GM21737 (cell line): ENCODE data around the gene MAPKAP1.
A peak's percentile ranks its signal among the peaks of the same experiment; 100 is the strongest.

ENCODE experiments used
- ATAC-seq: cut with Tn5 transposase; IDR thresholded peaks from one replicate; pipeline ENCODE4 v1.9.1; 2021; ENCODE audit warnings: mild to moderate bottlenecking, moderate library complexity; ENCODE audit not compliant: unreplicated experiment

The MAPKAP1 gene

DNA sequence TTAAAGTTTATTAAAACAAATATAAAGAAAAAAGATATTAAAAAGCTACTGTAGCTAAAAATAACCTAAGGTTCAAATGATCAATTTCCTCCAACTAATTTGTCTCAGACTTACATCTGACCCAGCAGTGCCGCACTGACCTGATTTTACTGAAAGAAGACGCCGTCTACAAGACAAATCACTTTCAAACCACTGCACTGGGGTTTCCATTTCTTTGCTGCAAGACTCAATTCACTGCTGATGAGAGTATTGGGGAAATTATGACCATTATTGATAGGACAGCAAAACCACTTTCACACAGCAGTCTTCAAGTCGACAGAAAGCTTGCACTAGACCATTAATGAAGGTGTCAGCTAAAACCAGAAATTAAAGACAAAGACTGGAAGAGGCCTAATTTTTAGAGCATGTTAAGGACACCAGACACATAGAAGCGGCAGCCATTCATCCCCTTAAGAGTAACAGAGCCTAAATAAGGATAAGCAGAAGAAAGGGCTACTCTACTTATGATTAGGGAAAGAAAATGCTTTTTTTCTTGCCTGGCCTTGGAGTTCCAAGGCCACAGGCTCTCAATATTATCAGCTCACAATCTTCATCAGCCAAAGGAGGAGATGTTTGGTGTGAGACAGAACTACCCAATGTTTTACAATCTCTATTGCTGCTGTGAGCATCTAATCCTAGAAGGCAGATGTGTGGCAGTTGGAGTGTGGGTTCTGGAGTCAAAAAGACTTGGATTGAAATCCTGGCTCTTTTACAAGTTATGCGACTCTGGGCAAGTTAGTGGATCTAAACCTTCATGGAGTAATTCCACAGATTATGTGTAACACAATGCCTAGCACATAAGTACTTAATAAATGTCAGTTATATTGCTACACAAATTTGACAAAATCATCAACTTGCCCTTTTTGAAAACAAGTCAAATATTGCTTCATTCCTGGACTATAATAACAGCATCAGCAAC lies 190.7 kb downstream of the MAPKAP1 start:
- ATAC-seq = no peak

DNA sequence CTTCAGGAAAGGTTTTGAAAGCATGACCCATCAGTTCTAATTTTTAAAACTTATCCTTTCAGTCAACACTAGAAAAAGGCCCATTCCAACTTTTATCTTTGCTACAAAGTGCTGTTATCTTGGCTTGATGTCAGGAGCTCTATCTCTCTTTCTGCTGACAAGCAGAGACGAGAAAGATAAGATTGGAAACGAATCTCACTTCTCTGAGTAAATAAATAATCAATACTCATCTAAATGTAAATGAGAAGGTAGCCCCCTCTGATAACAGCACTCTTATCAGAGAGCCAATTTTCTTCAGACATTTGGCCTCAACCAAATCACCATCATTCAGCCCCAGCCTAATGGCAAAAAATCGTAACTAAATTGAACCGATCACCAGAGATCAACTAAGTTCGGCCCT lies 191.7 kb downstream of the MAPKAP1 start:
- no peak for ATAC-seq

DNA sequence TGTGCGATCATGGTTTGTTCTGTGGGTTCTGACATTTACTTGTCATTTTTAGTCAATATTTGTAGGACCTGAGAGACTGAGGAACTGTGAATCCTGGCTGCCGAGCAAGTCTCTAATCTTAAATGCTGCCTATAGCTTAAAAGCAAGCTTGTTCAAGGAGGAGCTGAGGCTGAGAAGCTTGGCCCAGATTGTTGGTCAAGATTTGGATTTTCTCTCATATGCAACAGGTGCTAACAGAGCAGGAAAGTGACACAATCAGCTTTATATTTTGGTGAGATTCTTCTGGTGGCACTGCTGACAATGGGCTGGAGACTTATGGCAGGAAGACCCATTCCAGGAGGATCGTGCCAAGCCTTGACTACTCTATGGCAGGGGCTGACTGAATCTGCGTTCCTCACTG lies 192.5 kb downstream of the MAPKAP1 start:
- ATAC-seq = no peak

DNA sequence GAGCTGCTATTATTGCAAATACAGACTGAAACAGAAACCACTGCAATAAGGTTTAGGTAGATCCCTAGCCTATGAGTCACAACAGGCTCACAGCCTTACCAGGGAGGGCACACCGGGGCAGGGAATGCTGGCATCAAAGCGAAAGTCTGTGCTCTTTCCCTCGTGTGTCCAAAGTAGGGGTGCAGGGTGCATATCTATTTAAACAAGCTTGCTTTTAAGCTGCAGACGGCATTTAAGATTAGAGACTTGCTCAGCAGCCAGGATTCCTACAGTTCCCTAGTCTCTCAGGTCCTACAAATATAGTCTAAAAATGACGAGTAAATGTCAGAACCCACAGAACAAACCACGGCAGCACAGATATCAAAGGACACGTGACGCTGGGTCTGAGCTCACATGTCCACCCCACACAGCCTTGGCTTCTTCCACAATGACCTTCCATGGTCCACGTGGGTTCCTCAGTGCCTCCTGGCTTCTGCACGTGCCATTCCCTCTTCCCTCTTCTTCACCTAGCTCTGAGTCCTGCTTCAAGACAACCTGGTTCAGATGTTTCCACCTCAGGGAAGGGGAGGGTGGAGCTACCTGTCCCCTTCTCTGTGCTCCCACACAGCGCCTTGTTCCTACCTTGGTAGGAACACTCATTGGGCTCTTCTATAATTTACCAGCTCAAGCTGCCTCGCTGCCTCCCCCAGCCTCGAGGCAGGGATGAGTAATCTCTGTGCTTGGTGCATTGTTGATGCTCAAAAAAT lies 193.2 kb downstream of the MAPKAP1 start:
- ATAC-seq = peak; percentile 90

DNA sequence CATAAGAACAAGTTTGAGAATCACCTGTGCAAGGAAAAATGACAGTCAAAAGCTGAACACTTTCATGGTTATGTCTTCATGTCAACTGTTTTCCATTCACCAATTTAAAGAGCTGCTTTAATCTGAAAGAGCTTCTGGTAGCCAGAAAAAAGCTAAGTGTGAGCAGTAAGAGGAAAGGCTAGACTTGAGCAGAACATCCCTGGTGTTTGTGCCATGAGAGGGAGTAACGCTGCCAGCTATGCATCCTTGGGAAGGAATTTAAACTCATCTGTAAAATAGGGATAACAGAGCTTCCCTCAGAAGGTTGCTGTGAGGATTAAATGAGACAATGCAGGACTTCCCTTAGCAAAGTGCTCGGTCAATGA lies 193.7 kb downstream of the MAPKAP1 start:
- ATAC-seq = peak; percentile 14

DNA sequence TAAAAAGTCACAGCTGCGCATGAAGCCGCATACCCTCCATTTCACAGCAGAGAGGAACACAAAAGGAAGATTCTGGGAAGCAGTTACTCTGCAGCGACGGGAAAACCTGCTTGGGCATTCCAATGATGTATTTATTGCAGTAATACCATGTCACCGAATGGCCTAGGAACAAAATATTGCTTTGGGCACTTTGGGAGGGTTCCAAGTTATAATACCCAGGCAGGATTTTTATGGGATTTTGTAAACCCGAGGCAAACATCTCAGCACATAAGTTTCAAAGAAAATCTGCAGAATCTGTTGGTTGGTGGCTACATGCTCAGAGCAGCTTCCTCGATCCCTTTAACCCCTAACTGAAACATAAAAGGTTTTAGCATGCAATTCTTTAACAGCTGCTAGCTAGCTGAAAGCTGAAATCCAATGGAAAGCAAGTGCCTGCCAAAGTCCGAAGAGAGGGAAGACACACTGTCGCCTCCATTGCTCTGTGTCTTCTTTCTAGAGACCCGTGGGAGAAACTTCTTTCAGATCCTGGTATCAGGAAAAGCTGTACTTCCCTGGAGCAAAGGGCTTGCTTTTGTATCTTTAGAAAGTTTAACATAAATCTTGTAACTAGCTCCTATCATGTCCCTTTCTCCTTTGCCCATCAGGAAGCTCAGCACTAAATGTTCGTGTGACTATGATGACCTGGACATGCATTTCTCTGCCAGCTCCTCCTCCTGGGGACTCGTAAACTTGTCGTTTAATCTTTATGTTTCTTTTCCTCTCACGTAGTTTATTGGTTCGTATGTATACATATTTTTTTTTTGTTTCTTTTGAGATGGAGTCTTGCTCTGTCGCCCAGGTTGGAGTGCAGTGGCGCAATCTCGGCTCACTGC lies 195.0 kb downstream of the MAPKAP1 start:
- ATAC-seq = no peak

DNA sequence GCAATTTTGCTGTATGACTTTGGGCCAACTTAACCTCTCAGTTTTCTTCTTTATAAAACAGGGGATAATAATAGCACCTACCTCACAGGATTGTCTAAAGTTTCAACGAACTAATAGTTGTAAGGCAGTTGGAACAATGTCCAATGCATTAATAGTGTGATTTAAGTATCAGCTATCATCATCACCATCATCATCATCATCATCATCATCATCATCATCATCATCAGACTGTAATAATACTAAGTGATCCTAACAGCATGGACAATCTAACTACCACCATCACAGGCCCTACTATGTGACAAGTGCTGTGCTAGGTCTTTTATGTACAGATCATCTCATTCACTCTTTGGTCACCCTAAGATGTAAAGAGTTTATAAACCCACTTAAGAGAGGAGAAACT lies 196.0 kb downstream of the MAPKAP1 start:
- no peak for ATAC-seq

DNA sequence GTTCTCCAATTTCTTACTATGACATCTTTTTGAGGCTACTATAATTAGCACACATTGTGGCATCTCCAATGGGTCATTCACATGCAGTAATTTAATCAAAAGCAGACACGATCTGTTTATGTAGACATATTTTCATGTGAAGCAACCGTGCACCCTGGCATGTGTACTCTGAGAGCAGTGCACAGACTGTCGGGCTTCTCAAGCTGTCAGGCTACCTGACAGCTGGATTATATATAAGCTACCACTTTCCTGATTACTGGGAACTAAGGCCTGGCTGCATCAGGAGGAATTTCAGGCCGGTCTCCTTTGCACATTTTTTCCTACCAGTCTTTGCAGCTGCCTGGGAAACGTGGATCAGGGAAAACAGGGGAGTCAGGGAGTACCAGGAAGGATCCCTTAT lies 197.5 kb downstream of the MAPKAP1 start:
- ATAC-seq = no peak

DNA sequence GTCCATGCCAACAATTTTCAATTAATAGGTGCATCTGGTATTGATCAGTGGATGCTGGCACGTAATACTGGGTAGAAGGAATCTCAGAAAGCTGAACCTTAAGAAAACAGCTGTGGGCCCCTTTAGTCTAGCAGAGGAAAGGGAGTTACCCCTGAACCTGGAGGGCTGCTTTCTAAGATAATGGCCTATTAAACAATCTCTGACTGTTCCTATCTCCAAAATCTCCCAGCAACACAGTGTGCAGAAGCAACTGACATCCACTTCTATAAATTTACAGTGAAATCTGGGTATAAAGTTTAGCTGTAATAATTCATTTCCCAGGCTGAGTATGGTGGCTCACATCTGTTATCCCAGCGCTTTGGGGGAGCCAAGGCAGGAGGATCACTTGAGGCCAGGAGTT lies 198.8 kb downstream of the MAPKAP1 start:
- ATAC-seq = no peak

DNA sequence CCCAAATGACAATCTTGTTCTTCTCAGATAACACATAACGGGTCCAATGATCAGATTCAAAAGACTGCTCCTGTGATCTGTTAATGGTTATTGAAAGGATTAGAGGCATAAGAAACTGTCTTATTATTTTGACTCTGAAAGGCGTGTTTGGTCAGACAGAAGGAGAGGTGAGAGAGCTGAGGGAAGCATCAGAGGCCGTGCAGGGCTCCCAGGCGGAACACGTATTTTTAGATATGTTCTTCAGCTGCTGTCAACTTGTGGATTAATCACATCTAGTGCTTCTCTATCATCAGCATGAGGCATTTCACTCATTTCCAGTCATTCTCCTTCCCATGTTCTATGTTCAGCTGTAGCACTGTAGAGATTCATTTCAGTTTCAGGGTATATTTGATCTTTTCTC lies 199.8 kb downstream of the MAPKAP1 start:
- ATAC-seq = no peak

DNA sequence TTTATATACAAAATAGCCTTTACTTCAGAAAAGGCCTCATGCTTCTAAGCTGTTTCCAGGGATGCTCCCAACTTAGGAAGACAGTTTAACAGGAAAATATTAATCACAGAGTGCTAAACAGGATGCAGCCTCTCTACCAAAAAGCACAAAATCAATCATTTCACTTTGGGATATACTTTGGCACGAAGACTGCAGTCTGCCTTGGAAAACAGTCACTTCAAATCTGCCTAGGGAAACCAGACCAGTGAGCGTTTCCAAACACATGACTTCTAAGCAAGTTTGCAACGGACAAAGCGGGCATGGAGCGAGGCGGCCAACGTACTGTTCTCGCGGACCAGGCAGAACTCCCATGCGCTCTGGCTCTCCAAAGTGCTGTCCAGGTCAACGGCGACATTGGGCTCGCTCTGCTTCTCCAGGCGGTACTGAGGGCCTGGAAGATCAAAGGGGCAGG lies 201.0 kb downstream of the MAPKAP1 start:
- ATAC-seq = no peak

DNA sequence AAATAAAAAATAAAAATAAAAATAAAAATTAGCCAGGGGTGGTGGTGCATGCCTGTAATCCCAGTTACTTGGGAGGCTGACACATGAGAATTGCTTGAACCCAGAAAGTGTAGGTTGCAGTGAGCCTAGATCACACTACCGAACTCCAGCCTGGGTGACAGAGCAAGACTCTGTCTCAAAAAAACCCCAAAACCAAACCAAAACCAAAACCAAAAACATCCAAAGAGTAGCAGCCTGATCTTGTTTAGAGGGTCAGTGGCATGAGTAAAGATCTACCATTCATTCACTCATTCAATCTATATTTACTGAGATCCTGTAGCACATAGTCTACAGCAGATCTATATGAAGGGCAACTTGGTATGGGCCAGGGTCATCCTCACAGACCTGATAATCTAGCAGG lies 202.4 kb downstream of the MAPKAP1 start:
- ATAC-seq = no peak

DNA sequence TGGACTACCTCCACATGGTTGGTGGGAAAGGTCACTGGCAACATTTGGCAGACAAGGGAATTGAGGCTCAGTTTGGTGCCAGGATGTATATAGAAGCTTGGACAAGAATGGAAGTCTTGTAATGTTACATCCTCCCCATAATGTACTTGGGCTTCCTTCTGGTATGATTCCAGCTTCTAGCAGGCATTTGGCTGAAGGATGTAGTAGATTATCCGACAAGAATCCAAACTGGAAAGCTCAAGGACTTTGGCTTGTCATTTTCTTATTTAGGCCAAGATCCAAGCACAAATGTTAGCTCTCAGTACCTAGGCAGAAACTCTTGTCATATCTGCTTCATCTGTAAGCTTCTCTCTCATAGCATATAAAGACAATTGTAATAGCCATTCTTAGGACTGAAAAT lies 209.1 kb downstream of the MAPKAP1 start:
- no peak for ATAC-seq

DNA sequence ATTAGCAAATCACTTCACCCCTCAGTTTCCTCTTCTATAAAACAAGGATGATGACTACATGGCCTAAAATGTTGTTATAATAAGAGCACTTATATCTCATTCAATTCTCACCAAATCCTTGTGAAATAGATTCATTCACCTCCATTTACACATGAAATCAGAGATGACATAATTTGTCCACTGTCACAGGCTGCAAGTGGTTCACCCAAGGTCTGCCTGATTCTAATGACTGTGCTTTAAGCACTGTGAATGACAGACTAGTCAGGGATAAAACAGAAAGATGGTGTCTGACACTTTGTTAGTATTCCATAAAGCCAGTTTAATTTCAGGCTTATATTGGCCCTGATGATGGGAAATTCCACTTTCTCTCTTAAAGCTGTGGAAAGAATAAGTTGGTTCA lies 209.5 kb downstream of the MAPKAP1 start:
- no peak for ATAC-seq

DNA sequence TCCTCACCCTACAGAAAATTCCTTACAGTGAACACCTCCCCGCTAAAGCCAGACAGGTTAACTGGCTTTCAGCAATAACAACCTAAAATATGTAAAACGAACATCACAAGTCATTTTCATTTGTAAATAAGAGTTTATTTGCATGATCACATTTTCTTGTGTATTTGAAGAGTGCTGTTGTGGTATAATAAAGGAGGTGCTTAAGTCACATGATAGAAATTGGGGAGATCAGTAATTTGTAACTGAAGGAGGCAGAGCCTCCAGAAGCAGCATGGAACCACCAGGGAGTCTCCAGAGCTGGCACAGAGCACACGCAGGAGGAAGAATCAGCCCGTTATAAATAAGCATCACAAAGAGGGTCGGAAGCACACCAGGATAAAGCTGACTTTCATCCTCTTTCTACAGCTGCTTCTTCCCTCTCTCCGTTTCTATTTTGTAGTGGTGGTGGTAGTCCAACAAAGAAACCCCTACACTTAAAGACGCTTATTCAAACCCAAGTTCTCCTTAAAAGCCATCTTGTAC lies 210.6 kb downstream of the MAPKAP1 start:
- ATAC-seq = no peak

DNA sequence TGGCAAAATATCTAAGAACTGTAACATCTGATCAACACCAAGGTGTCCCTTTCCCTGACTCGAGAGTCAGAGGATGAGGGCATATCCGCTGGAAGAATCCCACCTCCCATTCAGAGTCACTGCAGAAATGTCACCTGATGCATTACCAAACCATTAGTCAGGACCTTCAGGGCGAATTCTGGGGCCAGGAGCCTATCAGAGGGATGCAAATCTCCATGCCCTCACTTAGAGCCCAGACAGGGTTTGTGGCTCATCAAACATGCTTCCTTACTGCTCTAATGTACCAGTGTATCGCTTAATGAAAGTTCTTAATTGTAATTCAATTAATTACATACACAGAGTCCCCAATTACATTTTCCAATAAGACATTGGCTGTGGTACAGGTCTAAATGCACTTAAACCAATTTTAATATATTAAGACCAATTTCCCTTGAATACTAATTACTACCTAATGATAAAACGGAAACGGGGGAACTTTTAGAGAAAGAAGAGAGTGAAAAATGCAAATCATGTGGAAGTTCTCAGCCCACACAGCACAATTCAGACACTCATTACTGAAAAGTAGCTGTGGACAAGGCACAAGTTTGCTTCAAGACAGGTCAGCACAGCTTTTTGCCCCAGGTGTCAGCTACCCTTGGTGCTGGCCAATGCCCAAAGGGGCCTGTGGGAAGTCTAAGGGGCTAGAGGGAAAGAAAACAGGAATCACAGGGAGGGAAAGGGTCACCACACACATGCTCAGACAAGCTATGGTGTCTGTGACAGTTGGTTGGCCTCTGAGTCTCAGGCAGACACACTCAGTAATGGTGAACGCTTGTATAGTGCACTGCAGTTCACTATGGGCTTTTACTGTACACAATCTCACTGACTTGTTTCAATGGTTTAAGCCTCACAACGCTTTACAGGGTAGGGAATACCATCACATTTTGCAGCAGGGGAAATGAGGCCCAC lies 211.6 kb downstream of the MAPKAP1 start:
- ATAC-seq = no peak

DNA sequence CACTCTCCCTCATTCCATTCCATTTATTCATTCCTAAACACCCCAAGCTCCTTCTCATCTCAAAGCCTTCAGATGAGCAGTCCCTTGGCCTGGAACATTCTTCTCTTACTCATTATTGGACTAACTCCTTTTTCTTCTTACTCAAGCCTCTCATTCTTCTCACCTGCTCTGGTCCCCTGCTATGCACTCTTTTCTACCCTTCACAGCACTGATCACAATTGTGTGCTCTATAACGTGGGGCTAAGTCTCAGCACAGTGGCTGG lies 212.4 kb downstream of the MAPKAP1 start:
- ATAC-seq = no peak

DNA sequence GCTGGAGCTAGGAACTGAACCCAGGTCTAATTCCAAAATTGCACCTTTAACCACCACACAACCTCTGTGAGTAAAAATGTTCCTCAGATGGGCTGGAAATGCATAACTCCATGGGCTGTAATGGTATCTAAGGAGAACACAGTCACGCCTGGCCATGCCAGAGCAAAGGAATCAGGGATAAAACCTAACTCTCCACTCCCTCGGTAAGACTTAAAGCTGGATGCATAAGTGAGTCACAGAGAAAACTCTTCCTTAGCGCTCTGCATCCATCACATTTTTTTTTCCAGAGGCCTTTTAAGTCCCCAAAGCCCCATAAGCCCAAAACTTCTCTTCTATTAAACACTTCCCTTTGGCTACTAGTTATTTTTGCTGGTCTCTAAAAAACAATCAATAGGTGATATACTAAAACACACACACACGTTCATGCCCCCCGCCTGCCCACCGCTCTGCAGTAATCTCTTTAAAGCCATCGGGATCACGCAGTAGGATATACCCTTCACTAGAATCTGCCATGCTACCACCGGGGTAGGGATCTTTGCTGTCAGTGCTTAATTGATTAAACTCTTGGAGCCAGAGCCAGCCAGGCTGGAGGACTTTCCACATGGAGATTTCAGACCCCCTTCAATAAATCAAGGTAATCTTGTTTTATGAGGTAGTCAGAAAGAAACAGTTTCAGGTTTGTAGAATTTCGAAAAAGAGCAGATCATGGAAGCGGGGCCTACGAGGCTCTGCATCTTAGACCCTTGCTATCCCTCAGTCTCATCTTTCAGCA lies 212.9 kb downstream of the MAPKAP1 start:
- ATAC-seq = no peak

DNA sequence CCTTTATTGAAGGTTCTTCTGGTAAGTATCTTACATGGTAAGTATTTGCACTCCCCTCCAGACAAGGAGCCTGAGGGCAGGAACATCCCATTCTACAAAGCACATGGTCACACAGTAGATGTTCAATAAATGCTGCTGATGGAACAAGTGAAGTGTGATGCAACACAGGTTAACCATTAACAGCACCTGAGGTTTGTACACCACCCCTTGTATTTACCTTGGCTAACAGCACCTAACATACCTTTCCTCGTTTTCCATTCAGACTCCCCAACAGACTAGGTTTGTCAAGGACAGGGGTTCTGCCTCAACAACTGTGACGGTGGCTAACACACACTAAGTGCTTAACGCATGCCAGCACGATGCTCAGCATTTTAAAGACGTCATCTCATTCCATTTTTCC lies 213.6 kb downstream of the MAPKAP1 start:
- ATAC-seq = no peak
